Progenitor cell of endocrine pancreas (in vitro differentiated cells): ENCODE results near the gene PLEKHA6. TPM values are rescaled to one million over a fixed set of nuclear protein-coding genes. Genes with fewer than 3 reads are reported as not detected.

ENCODE experiments used
- DNase-seq: peaks from one replicate; pipeline ENCODE4 v3.0.0; 2021; ENCODE audit warnings: low spot score; ENCODE audit not compliant: unreplicated experiment
- H3K27ac Mint-ChIP-seq: 2 replicates; pipeline ENCODE4 v1.8.0; 2021; ENCODE audit warnings: mild to moderate bottlenecking, moderate library complexity, mixed read lengths
- H3K27me3 Mint-ChIP-seq: 2 replicates; pipeline ENCODE4 v1.8.0; 2021; ENCODE audit warnings: mixed read lengths
- H3K36me3 Mint-ChIP-seq: 2 replicates; pipeline ENCODE4 v1.8.0; 2022; ENCODE audit warnings: mixed read lengths; ENCODE audit not compliant: insufficient read depth
- H3K4me1 Mint-ChIP-seq: 2 replicates; pipeline ENCODE4 v1.8.0; 2021; ENCODE audit warnings: low read depth, mixed read lengths
- H3K4me3 Mint-ChIP-seq: 2 replicates; pipeline ENCODE4 v1.8.0; 2021; ENCODE audit warnings: low read depth, mild to moderate bottlenecking, moderate library complexity, mixed read lengths
- H3K9me3 Mint-ChIP-seq: 2 replicates; pipeline ENCODE4 v1.8.0; 2021; ENCODE audit warnings: low read depth, mixed read lengths
- total RNA-seq: library from RNA; stranded (reverse); gene quantifications from 2 replicates; pipeline ENCODE4 v1.2.1, GENCODE V29; 2021
- TF ChIP-seq, protein P1 (sequence below): fragments of 200-600 bp; sonication (generic); IDR thresholded peaks from one replicate; pipeline ENCODE4 v1.5.0; 2021; ENCODE audit warnings: antibody characterized with exemption, mild to moderate bottlenecking; ENCODE audit not compliant: unreplicated experiment

PLEKHA6 gene
- total RNA-seq, 1 donor from 2014 or later: 66.9 TPM

DNA sequence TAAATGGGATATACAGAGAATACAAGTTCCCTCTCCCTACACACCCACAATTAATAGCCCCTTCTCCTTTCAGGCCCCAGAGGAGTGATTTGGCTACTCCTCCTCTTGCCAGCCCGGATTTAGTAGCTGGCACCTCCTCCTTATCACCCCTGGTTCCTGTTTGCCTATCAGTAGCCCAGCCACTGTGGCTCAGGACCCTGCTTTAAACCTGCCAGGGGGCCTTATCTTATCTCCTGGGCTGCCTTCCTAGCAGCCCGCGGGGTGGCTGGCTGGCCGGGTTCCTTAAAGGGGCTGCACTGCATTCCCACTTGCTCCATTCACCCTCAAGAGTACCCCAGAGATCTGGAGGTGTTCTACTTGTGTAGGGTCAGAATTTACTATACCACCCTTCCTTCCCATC is 70.4 kb downstream of the PLEKHA6 start:
- H3K4me1 Mint-ChIP-seq: peaks cover 55% of the 10 kb centered on the region
- no peaks in the 10 kb centered on the region for H3K9me3 Mint-ChIP-seq

DNA sequence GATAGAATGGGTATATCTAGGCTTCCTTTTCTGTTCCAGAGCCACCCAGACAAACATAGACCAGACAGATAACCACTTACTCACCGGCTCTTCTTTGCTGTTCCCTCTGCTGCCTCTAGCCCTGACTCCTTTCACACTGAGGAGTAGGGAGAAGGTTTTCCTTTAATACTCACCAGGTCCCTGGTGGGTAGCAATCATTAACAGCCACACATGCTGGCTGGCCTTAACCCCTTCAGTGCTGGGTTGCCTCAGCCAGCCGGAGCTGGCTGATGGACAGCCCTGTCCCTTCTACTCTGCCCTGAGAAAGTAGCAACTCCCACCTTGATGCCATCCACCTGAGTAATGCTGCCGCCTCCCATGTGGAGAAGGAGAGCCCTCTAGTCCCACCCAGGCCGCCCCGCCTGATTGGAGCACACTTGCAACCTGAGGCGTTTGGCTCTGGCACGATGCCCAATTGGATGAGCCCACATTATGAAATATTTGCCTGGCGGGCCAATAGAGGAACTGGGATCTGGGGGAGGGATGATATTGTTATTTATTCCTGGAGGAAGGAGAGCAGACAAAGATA is 71.6 kb downstream of the PLEKHA6 start:
- H3K4me3 Mint-ChIP-seq: peak overlapping the region; percentile 92
- H3K27me3 Mint-ChIP-seq: no peaks in the 10 kb centered on the region
- TF ChIP-seq, protein P1, sequence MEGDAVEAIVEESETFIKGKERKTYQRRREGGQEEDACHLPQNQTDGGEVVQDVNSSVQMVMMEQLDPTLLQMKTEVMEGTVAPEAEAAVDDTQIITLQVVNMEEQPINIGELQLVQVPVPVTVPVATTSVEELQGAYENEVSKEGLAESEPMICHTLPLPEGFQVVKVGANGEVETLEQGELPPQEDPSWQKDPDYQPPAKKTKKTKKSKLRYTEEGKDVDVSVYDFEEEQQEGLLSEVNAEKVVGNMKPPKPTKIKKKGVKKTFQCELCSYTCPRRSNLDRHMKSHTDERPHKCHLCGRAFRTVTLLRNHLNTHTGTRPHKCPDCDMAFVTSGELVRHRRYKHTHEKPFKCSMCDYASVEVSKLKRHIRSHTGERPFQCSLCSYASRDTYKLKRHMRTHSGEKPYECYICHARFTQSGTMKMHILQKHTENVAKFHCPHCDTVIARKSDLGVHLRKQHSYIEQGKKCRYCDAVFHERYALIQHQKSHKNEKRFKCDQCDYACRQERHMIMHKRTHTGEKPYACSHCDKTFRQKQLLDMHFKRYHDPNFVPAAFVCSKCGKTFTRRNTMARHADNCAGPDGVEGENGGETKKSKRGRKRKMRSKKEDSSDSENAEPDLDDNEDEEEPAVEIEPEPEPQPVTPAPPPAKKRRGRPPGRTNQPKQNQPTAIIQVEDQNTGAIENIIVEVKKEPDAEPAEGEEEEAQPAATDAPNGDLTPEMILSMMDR: no peak
- no peaks in the 10 kb centered on the region for H3K9me3 Mint-ChIP-seq
- peaks cover 2% of the 10 kb centered on the region for H3K36me3 Mint-ChIP-seq
- peaks cover 64% of the 10 kb centered on the region for H3K4me1 Mint-ChIP-seq
- H3K27ac Mint-ChIP-seq: peak overlapping the region; percentile 95
- peak; percentile 43 for DNase-seq

More for the DNA sequence above, 70.4 kb downstream of the PLEKHA6 start:
- H3K27me3 Mint-ChIP-seq: no peaks in the 10 kb centered on the region
- H3K4me3 Mint-ChIP-seq: peak overlapping the region; percentile 24
- TF ChIP-seq, protein P1: no peak
- DNase-seq: no peak
- peak overlapping the region; percentile 92 for H3K27ac Mint-ChIP-seq
- peaks cover 2% of the 10 kb centered on the region for H3K36me3 Mint-ChIP-seq

DNA sequence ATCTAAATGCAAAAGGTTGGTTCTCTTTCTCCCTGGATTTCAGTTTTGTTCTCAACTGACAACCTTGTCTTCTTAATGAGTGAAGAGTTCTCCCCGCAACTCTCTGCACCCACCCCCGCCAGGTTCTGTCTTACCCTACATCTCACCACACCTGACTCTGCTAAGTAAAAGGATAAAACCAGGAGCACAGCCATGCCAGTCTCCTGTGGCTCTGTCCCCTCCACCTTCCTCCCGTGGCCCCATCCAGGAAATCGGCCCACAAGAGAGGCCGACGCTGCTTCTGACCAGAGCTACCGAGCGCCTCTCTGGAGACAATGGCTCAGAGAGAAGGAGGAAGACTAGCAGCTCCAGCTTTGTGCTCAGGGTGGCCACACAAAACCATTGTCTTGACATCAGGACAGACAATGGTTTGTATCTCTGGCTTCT is 72.2 kb downstream of the PLEKHA6 start:
- H3K27ac Mint-ChIP-seq: peak overlapping the region; percentile 95
- TF ChIP-seq, protein P1: no peak
- no peaks in the 10 kb centered on the region for H3K27me3 Mint-ChIP-seq
- no peak for DNase-seq
- no peaks in the 10 kb centered on the region for H3K9me3 Mint-ChIP-seq
- H3K36me3 Mint-ChIP-seq: peaks cover 3% of the 10 kb centered on the region
- peaks cover 68% of the 10 kb centered on the region for H3K4me1 Mint-ChIP-seq
- H3K4me3 Mint-ChIP-seq: peak overlapping the region; percentile 92

DNA sequence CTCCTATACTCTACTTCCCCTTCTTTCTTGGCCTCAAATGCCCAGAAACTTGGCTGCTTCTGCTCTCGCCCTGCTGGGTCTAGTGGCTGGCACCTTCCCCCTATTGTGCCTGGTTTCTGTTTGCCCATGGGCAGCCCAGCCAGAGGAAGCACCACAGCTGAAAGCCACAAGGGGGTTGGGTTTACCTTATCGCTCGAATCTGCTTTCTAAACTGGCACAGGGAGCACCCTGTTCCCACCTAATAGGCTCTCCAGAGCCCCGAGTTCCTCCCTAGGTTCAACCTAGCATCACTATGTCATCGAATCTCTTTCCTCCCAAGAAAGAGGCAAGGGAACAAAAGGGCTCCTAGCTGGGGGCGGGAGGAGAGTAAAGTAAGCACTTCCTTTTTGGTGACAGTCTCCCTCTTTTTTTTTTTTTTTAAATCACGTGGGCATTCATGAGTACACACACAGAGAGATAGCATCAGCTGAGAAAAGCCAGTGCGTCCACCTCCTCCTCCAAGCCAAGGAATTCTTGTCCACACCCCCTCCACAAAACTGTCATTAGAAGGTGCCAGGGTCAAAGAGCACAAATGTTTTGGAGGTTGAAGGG is 72.8 kb downstream of the PLEKHA6 start:
- H3K36me3 Mint-ChIP-seq: peaks cover 5% of the 10 kb centered on the region
- DNase-seq: no peak
- TF ChIP-seq, protein P1: no peak
- H3K27me3 Mint-ChIP-seq: no peaks in the 10 kb centered on the region
- peaks cover 73% of the 10 kb centered on the region for H3K4me1 Mint-ChIP-seq
- H3K27ac Mint-ChIP-seq: peak overlapping the region; percentile 95
- H3K4me3 Mint-ChIP-seq: peak overlapping the region; percentile 92
- H3K9me3 Mint-ChIP-seq: no peaks in the 10 kb centered on the region

DNA sequence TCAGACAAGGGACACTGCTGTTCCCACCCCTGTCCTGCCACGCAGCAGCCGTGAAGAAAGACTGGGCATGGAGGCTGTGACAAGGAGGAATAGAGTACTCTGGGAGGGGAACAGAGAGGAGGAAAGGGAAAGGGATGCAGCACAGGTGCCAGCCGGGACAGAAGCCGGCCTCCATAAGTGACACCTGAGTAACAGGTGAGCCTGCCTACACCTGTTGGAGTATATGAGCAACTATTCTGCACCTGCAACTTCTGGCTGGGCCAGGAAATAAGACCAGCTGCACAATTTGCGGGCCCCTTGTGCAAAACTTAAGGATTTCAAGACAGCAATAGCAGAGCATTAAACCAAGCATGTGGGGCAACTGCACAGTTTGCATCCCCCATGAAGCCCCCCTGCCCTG is 73.4 kb downstream of the PLEKHA6 start:
- H3K4me1 Mint-ChIP-seq: peaks cover 78% of the 10 kb centered on the region
- H3K27me3 Mint-ChIP-seq: no peaks in the 10 kb centered on the region
- peak overlapping the region; percentile 95 for H3K27ac Mint-ChIP-seq
- H3K4me3 Mint-ChIP-seq: peak overlapping the region; percentile 92
- H3K9me3 Mint-ChIP-seq: no peaks in the 10 kb centered on the region
- DNase-seq: no peak
- H3K36me3 Mint-ChIP-seq: peaks cover 5% of the 10 kb centered on the region
- TF ChIP-seq, protein P1: no peak
